Mononuclear cell (primary cell): ENCODE results near the gene CCDC107. TPM values are rescaled to one million over a fixed set of nuclear protein-coding genes. Genes with fewer than 3 reads are reported as not detected.

ENCODE experiments used
- H3K27me3 ChIP-seq: 2 replicates; pipeline ENCODE4 v1.6.0; 2011; ENCODE audit warnings: low read length, control low read depth; ENCODE audit not compliant: insufficient read depth
- H3K4me1 ChIP-seq: 2 replicates; pipeline ENCODE4 v1.5.1; 2011; ENCODE audit warnings: mild to moderate bottlenecking, low read length, control low read depth; ENCODE audit not compliant: insufficient read depth
- H3K4me3 ChIP-seq: 2 replicates; pipeline ENCODE4 v1.5.1; 2011; ENCODE audit warnings: mild to moderate bottlenecking, low read length, moderate library complexity
- H3K9me3 ChIP-seq: 2 replicates; pipeline ENCODE4 v1.5.1; 2011; ENCODE audit warnings: low read depth, mild to moderate bottlenecking, control low read depth, low read length
- total RNA-seq: library from RNA; depleted of rRNA; stranded (reverse); fragments of >200 nt; gene quantifications from one replicate; pipeline ENCODE4 v1.2.3, GENCODE V29; 2012

Gene CCDC107
- total RNA-seq, 1 donor: 6.9 TPM

GRCh38 chr9:35649431-35650340 is 8.4 kb upstream of the CCDC107 start:
- Histone ChIP-seq H3K9me3 (no peaks in the 10 kb centered on the region), H3K27me3 (no peaks in the 10 kb centered on the region), H3K4me1 (peaks cover 75% of the 10 kb centered on the region), H3K4me3 (peak overlapping the region; percentile 51)

- Histone ChIP-seq H3K4me1 (peaks cover 66% of the 10 kb centered on the region), H3K4me3 (peak within 1 kb of the TSS; percentile 51), H3K9me3 (no peaks in the 10 kb centered on the region), H3K27me3 (no peaks in the 10 kb centered on the region)
These were observed 7.5 kb upstream of the CCDC107 start, which contains the start of gene SIT1 for GRCh38 chr9:35650341-35651158. Gene SIT1 (minus strand): TSS chr9:35650931. CDS start chr9:35650853, 78 bp downstream.

- Histone ChIP-seq H3K4me3 (no peak overlapping the region), H3K9me3 (no peaks in the 10 kb centered on the region), H3K4me1 (peaks cover 64% of the 10 kb centered on the region), H3K27me3 (no peaks in the 10 kb centered on the region)
These were observed 5.9 kb upstream of the CCDC107 start for GRCh38 chr9:35651956-35652828.

GRCh38 chr9:35652829-35653209 is 5.3 kb upstream of the CCDC107 start:
- no peaks in the 10 kb centered on the region for H3K9me3 ChIP-seq
- H3K27me3 ChIP-seq: no peaks in the 10 kb centered on the region
- H3K4me3 ChIP-seq: no peak overlapping the region
- H3K4me1 ChIP-seq: peaks cover 64% of the 10 kb centered on the region

GRCh38 chr9:35653611-35654010 is 4.5 kb upstream of the CCDC107 start:
- Histone ChIP-seq H3K4me1 (peaks cover 57% of the 10 kb centered on the region), H3K9me3 (no peaks in the 10 kb centered on the region), H3K4me3 (no peak overlapping the region), H3K27me3 (no peaks in the 10 kb centered on the region)

- Histone ChIP-seq H3K27me3 (no peaks in the 10 kb centered on the region), H3K4me3 (no peak overlapping the region), H3K4me1 (peaks cover 60% of the 10 kb centered on the region), H3K9me3 (no peaks in the 10 kb centered on the region)
These were observed 1.7 kb upstream of the CCDC107 start for GRCh38 chr9:35656348-35656747.

GRCh38 chr9:35656831-35657545 is 1.1 kb upstream of the CCDC107 start:
- Histone ChIP-seq H3K4me3 (peak overlapping the region; percentile 87), H3K4me1 (peaks cover 60% of the 10 kb centered on the region)

GRCh38 chr9:35657546-35658136 is 451 bp upstream of the CCDC107 start, which contains the start of gene RMRP:
Gene RMRP (minus strand): TSS chr9:35658019.
- H3K4me3 ChIP-seq: peak within 1 kb of the TSS; percentile 87
- no peaks in the 10 kb centered on the region for H3K9me3 ChIP-seq
- H3K27me3 ChIP-seq: no peaks in the 10 kb centered on the region
- H3K4me1 ChIP-seq: peaks cover 60% of the 10 kb centered on the region

More at GRCh38 chr9:35656831-35657545, 1.1 kb upstream of the CCDC107 start:
- H3K9me3 ChIP-seq: no peaks in the 10 kb centered on the region
- no peaks in the 10 kb centered on the region for H3K27me3 ChIP-seq

- H3K4me3 ChIP-seq: peak overlapping the region; percentile 87
- no peaks in the 10 kb centered on the region for H3K9me3 ChIP-seq
- H3K4me1 ChIP-seq: peaks cover 70% of the 10 kb centered on the region
- no peaks in the 10 kb centered on the region for H3K27me3 ChIP-seq
These were observed 802 bp downstream of the CCDC107 start for GRCh38 chr9:35658968-35659220.

- Histone ChIP-seq H3K4me3 (peak overlapping the region; percentile 87), H3K9me3 (no peaks in the 10 kb centered on the region), H3K4me1 (peaks cover 74% of the 10 kb centered on the region), H3K27me3 (no peaks in the 10 kb centered on the region)
These were observed 1.2 kb downstream of the CCDC107 start for GRCh38 chr9:35659340-35659739.

GRCh38 chr9:35660966-35661415 is 2.9 kb downstream of the CCDC107 start:
- H3K27me3 ChIP-seq: no peaks in the 10 kb centered on the region
- no peak overlapping the region for H3K4me3 ChIP-seq
- H3K9me3 ChIP-seq: no peaks in the 10 kb centered on the region
- H3K4me1 ChIP-seq: peaks cover 91% of the 10 kb centered on the region

- H3K9me3 ChIP-seq: no peaks in the 10 kb centered on the region
- no peaks in the 10 kb centered on the region for H3K27me3 ChIP-seq
- H3K4me3 ChIP-seq: no peak overlapping the region
- peaks cover 87% of the 10 kb centered on the region for H3K4me1 ChIP-seq
These were observed 3.8 kb downstream of the CCDC107 start for GRCh38 chr9:35661756-35662350.

- H3K27me3 ChIP-seq: no peaks in the 10 kb centered on the region
- H3K9me3 ChIP-seq: no peaks in the 10 kb centered on the region
- H3K4me1 ChIP-seq: peaks cover 82% of the 10 kb centered on the region
- H3K4me3 ChIP-seq: no peak overlapping the region
These were observed 4.3 kb downstream of the CCDC107 start for GRCh38 chr9:35662437-35662836.
